ENCODE results near the gene SKA1. TPM values are rescaled to one million over a fixed set of nuclear protein-coding genes. Genes with fewer than 3 reads are reported as not detected.

SKA1 gene
- total and polyA plus RNA-seq, 2 experiments from 2014 or later = 3.3 to 8.5 TPM

DNA sequence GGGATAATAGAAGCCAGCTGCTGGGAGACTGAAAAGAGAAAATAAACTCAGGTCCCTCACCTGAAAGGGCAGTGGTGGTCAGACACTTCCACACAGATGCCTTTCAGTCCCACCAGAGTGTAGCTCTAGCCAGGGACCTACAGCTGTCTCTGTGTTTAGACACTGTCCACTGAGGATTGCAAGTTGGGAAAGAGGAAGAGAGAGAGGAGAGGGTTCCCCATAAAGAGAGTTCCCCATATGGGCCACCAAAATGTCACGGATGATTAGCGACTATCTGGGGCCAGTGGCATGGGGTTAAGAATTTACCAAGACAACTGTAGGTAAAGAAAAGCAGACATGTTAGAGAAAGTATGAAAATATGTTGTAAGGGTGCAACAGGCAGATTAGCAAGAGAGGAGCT is 36.7 kb upstream of the SKA1 start:
- Histone ChIP-seq H3K9me3 (ENCODE audit: low read depth) (no peaks in the 10 kb centered on the region), H3K36me3 (no peaks in the 10 kb centered on the region), H3K27me3 (no peaks in the 10 kb centered on the region), H3K4me3 (no peak overlapping the region), H3K27ac (no peak overlapping the region), H3K4me1 (ENCODE audit: low read depth) (peaks cover 19% of the 10 kb centered on the region)
- DNase-seq (ENCODE audit: low read depth in 1 of 2, low spot score in 1 of 2) = no peak
- TF ChIP-seq, protein P1, sequence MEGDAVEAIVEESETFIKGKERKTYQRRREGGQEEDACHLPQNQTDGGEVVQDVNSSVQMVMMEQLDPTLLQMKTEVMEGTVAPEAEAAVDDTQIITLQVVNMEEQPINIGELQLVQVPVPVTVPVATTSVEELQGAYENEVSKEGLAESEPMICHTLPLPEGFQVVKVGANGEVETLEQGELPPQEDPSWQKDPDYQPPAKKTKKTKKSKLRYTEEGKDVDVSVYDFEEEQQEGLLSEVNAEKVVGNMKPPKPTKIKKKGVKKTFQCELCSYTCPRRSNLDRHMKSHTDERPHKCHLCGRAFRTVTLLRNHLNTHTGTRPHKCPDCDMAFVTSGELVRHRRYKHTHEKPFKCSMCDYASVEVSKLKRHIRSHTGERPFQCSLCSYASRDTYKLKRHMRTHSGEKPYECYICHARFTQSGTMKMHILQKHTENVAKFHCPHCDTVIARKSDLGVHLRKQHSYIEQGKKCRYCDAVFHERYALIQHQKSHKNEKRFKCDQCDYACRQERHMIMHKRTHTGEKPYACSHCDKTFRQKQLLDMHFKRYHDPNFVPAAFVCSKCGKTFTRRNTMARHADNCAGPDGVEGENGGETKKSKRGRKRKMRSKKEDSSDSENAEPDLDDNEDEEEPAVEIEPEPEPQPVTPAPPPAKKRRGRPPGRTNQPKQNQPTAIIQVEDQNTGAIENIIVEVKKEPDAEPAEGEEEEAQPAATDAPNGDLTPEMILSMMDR (IDR thresholded peaks at IDR 0.05; ENCODE audit: low read depth, low read length) = no peak

DNA sequence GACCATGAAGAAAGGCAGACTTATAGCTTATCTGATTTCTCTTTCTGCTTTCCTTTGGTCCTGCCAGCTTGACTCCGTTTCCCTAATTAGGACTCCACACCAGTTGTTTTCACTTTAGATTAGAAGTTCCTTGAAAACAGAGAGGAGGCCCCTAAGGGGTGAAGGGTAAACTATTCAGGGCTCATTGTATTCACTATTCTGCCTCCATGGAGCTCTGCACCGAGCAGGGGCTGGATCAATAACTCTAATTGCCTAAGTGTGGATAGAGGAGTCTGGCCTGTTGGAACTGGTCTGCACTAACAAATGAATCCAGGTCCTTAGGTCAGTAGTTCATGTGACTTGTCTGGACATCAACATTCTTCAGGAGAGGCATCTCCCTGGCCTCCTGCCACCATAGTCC is 36.1 kb upstream of the SKA1 start:
- Histone ChIP-seq H3K36me3 (no peaks in the 10 kb centered on the region), H3K4me1 (ENCODE audit: low read depth) (peaks cover 19% of the 10 kb centered on the region), H3K9me3 (ENCODE audit: low read depth) (no peaks in the 10 kb centered on the region), H3K27me3 (no peaks in the 10 kb centered on the region), H3K4me3 (no peak overlapping the region), H3K27ac (no peak overlapping the region)
- TF ChIP-seq, protein P1 (IDR thresholded peaks at IDR 0.05; ENCODE audit: low read depth, low read length) = no peak
- no peak for DNase-seq (ENCODE audit: low read depth in 1 of 2, low spot score in 1 of 2)

DNA sequence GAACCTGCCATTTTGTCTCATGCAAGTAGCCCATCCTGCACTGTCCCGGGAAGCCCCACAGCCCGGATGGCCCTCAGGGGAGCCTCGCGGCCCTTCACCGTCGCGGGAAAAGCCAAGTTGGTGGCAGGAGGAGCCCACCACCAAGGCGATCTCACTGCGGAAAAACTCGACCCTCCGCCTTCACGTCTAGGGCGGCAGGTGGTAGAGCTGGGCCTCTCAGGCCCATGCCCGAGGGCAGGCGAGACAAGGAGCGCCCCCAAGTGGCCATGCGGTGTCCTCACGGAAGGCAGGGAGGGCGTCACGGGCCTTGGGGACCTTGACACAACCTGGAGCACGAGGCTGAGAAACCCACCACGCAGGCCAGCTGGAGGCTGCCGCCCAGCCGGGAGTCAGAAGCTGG is 34.8 kb upstream of the SKA1 start:
- TF ChIP-seq, protein P1 (IDR thresholded peaks at IDR 0.05; ENCODE audit: low read depth, low read length) = no peak
- H3K27me3 ChIP-seq = no peaks in the 10 kb centered on the region
- H3K27ac ChIP-seq = no peak overlapping the region
- DNase-seq (ENCODE audit: low read depth in 1 of 2, low spot score in 1 of 2) = no peak
- H3K36me3 ChIP-seq = no peaks in the 10 kb centered on the region
- H3K9me3 ChIP-seq (ENCODE audit: low read depth) = no peaks in the 10 kb centered on the region
- H3K4me1 ChIP-seq (ENCODE audit: low read depth) = peaks cover 19% of the 10 kb centered on the region
- H3K4me3 ChIP-seq = no peak overlapping the region

DNA sequence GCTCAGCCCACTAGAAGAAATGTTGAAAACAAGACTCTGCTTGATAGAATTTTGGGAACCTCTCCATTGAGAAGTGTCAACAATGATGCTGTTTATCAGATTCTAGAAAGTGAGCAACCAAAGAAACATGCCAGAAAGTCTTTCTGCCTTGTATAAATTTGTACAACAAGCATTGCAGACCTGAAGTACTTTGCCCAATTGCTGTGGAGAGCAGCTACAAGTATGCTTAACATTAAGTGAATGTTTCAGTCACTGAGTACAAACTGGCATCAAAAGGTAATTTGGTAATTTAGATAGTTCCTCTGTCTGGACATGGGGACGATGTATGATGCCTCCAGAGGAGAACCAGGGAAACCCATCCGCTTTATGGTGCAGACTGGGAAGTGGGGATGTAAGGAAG is 33.4 kb upstream of the SKA1 start:
- Histone ChIP-seq H3K4me3 (no peak overlapping the region), H3K4me1 (ENCODE audit: low read depth) (peaks cover 10% of the 10 kb centered on the region), H3K27ac (no peak overlapping the region), H3K36me3 (no peaks in the 10 kb centered on the region), H3K27me3 (no peaks in the 10 kb centered on the region), H3K9me3 (ENCODE audit: low read depth) (no peaks in the 10 kb centered on the region)
- TF ChIP-seq, protein P1 (IDR thresholded peaks at IDR 0.05; ENCODE audit: low read depth, low read length) = no peak
- DNase-seq (ENCODE audit: low read depth in 1 of 2, low spot score in 1 of 2) = no peak

DNA sequence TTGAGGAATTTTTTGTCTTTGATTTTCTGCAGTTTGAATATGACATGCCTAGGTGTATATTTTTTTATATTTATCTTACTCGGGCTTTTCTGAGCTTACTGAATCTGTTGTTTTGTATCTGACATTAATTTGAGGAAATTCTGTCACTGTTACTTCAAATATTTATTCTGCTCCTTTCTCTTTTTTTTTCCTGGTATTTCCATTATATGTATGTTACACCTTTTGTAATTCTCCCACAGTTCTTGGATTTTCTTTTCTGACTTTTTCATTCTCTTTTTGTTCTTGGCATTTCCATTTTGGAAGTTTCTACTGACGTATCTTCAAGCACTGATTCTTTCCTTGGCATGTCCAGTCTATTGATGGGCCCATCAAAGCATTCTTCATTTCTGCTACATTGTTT is 24.1 kb upstream of the SKA1 start:
- H3K27me3 ChIP-seq = no peaks in the 10 kb centered on the region
- no peaks in the 10 kb centered on the region for H3K36me3 ChIP-seq
- no peak overlapping the region for H3K4me3 ChIP-seq
- H3K27ac ChIP-seq = no peak overlapping the region
- DNase-seq (ENCODE audit: low read depth in 1 of 2, low spot score in 1 of 2) = no peak
- TF ChIP-seq, protein P1 (IDR thresholded peaks at IDR 0.05; ENCODE audit: low read depth, low read length) = no peak
- peaks cover 2% of the 10 kb centered on the region for H3K4me1 ChIP-seq (ENCODE audit: low read depth)
- no peaks in the 10 kb centered on the region for H3K9me3 ChIP-seq (ENCODE audit: low read depth)

Measured in cardiac muscle cell (in vitro differentiated cells and primary cell).